Nephron (organoid): Measurements from ENCODE around the gene INS.
A peak's percentile ranks its signal among the peaks of the same experiment; 100 is the strongest.

Experiments used
- H3K27ac Mint-ChIP-seq, 3 experiments: 2 replicates each; pipeline ENCODE4 v1.8.0; 2020; ENCODE audit warnings: mixed read lengths in 3 of 3, mild to moderate bottlenecking in 2 of 3, moderate library complexity in 1 of 3
- H3K27me3 Mint-ChIP-seq: 2 replicates; pipeline ENCODE4 v1.8.0; 2021; ENCODE audit warnings: low read depth, mild to moderate bottlenecking, moderate library complexity, mixed read lengths
- H3K36me3 Mint-ChIP-seq: 2 replicates; pipeline ENCODE4 v1.8.0; 2020; ENCODE audit warnings: low read depth, mixed read lengths
- H3K4me1 Mint-ChIP-seq: 2 replicates; pipeline ENCODE4 v1.8.0; 2020; ENCODE audit warnings: mixed read lengths
- H3K4me3 Mint-ChIP-seq, 3 experiments: 2 replicates each; pipeline ENCODE4 v1.8.0; 2020; ENCODE audit warnings: mild to moderate bottlenecking in 3 of 3, mixed read lengths in 3 of 3, moderate library complexity in 2 of 3
- H3K9me3 Mint-ChIP-seq: 2 replicates; pipeline ENCODE4 v1.8.0; 2020; ENCODE audit warnings: mixed read lengths
- TF ChIP-seq, protein P1 (sequence below), 3 experiments: fragments of 200-600 bp; sonication (generic); IDR thresholded peaks; one replicate each; pipeline ENCODE4 v1.5.0; 2021; ENCODE audit warnings: antibody characterized with exemption in 3 of 3; ENCODE audit not compliant: unreplicated experiment in 3 of 3

Gene INS

DNA sequence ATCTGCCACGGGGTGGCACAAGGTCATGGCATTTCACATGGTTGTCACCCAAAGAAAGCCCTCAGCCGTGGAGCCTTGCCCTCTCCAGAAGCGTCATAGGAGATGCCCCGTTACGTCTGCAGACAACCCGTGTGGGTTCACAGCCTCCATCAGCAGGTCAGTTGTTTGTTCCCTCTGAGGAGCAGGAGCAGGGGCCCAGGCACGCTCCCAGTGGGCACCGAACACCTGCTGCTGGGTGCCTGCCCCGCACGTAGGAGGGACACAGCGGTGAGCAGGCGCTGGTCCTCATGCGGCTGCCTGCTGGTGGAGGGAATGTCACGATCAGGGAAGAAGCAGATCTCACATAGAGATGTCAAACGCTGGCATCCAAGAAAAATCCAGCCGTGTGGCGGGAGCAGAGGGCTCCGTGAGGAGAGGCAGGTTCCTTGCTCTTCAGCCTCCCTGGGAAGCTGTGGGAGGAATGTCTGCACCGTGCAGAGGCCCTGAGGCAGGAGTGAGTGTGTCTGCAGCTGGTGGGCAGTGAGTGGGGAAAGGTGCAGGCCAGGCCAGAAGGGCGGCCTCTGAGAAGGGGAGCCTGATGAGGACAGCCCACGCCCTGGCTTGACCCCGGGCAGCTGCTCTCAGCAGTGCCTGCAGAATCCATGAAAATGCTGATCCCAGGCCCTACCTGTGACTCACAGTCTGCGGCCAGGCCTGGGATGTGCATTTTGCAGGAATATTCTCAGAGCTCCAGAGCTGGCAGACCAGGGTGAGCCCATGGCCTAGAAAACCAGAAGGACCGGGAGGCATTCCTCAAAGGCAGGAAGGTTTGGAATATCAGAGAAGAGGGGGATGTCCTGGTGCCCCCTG is 47.0 kb upstream of the INS start:
- H3K9me3 Mint-ChIP-seq = no peaks in the 10 kb centered on the region
- H3K4me3 Mint-ChIP-seq = no peak overlapping the region
- peak overlapping the region in 2 of 3 experiments; percentile 40 to 47 for H3K27ac Mint-ChIP-seq
- TF ChIP-seq, protein P1, sequence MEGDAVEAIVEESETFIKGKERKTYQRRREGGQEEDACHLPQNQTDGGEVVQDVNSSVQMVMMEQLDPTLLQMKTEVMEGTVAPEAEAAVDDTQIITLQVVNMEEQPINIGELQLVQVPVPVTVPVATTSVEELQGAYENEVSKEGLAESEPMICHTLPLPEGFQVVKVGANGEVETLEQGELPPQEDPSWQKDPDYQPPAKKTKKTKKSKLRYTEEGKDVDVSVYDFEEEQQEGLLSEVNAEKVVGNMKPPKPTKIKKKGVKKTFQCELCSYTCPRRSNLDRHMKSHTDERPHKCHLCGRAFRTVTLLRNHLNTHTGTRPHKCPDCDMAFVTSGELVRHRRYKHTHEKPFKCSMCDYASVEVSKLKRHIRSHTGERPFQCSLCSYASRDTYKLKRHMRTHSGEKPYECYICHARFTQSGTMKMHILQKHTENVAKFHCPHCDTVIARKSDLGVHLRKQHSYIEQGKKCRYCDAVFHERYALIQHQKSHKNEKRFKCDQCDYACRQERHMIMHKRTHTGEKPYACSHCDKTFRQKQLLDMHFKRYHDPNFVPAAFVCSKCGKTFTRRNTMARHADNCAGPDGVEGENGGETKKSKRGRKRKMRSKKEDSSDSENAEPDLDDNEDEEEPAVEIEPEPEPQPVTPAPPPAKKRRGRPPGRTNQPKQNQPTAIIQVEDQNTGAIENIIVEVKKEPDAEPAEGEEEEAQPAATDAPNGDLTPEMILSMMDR (IDR thresholded peaks at IDR 0.05; ENCODE audit: unreplicated experiment in 3 of 3) = no peak
- H3K4me1 Mint-ChIP-seq = peaks cover 30% of the 10 kb centered on the region
- peaks cover 12% of the 10 kb centered on the region for H3K27me3 Mint-ChIP-seq
- no peaks in the 10 kb centered on the region for H3K36me3 Mint-ChIP-seq

DNA sequence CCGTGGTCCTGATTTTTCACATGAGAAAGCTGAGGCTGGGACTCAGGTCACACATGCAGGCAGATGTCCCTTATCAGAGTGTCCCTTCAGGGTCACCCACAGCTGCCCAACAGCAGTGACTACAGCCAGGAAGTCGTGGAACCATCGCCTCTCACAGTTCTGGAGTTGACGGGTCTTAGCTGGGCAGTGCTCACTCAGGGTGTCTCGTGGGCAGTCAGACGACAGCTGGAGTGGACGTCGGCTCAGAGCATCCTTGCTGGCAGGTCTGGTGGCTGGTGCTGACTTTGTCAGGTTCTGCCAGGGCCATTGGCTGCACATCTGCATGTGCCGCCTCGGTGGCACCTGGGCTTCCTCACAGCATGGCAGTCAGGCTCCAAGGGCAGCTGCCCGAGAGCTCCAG is 46.2 kb upstream of the INS start:
- Mint-ChIP-seq H3K4me1 (peaks cover 23% of the 10 kb centered on the region), H3K9me3 (no peaks in the 10 kb centered on the region), H3K4me3 (no peak overlapping the region), H3K27ac (no peak overlapping the region), H3K36me3 (no peaks in the 10 kb centered on the region), H3K27me3 (peaks cover 12% of the 10 kb centered on the region)
- TF ChIP-seq, protein P1 (IDR thresholded peaks at IDR 0.05; ENCODE audit: unreplicated experiment in 3 of 3) = no peak

DNA sequence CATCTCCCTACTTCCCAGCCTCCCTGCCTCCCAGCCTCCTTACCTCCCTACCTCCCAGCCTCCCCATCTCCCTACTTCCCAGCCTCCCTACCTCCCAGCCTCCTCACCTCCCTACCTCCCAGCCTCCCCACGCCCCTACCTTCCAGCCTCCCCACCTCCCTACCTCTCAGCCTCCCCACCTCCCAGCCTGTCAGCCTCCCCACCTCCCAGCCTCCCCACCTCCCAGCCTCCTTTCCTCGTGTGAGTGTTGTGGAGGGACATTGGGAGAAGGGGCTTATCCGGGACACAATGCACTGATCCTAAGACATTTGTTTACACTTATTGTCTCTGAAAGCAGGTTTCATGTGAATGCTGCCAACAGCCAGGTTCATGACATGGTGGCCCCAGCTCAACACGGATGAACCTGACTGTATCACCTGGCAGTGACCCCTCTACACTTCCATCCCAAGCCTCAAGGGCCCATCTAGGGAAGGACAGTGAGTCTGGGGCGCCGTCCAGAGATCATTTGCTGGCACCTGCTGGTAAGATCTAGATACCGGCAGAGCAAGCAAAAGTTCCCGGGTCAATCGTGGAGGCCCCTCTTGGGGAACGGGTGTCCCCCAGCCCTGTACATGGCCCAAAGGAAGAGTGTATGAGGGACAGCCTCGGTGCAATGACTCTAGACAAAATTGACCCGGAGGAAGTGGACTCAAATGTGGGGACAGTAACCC is 45.1 kb upstream of the INS start:
- Mint-ChIP-seq H3K27me3 (peaks cover 13% of the 10 kb centered on the region), H3K4me1 (peaks cover 15% of the 10 kb centered on the region), H3K27ac (no peak overlapping the region), H3K9me3 (peaks cover 2% of the 10 kb centered on the region), H3K4me3 (no peak overlapping the region), H3K36me3 (no peaks in the 10 kb centered on the region)
- TF ChIP-seq, protein P1 (IDR thresholded peaks at IDR 0.05; ENCODE audit: unreplicated experiment in 3 of 3) = no peak

DNA sequence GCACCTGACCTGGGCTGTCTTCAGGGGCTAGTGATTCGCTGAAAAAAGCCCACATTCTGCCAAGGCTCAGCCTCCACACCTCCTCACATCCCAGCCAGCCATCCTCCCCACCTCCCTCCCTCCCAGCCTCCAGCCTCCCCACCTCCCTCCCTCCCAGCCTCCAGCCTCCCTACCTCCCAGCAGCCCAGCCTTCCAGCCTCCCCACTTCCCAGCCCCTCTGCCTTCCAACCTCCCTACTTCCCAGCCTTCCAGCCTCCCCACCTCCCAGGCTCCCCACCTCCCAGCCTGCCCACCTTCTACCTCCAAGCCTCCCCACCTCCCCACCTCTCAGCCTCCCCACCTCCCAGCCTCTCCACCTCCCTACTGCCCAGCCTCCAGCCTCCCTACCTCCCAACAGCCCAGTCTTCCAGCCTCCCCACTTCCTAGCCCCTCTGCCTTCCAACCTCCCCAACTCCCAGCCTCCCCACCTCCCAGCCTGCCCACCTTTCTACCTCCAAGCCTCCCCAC is 44.3 kb upstream of the INS start:
- H3K27ac Mint-ChIP-seq = no peak overlapping the region
- H3K4me3 Mint-ChIP-seq = no peak overlapping the region
- H3K9me3 Mint-ChIP-seq = peaks cover 5% of the 10 kb centered on the region
- peaks cover 16% of the 10 kb centered on the region for H3K27me3 Mint-ChIP-seq
- TF ChIP-seq, protein P1 (IDR thresholded peaks at IDR 0.05; ENCODE audit: unreplicated experiment in 3 of 3) = no peak
- no peaks in the 10 kb centered on the region for H3K36me3 Mint-ChIP-seq
- peaks cover 8% of the 10 kb centered on the region for H3K4me1 Mint-ChIP-seq

DNA sequence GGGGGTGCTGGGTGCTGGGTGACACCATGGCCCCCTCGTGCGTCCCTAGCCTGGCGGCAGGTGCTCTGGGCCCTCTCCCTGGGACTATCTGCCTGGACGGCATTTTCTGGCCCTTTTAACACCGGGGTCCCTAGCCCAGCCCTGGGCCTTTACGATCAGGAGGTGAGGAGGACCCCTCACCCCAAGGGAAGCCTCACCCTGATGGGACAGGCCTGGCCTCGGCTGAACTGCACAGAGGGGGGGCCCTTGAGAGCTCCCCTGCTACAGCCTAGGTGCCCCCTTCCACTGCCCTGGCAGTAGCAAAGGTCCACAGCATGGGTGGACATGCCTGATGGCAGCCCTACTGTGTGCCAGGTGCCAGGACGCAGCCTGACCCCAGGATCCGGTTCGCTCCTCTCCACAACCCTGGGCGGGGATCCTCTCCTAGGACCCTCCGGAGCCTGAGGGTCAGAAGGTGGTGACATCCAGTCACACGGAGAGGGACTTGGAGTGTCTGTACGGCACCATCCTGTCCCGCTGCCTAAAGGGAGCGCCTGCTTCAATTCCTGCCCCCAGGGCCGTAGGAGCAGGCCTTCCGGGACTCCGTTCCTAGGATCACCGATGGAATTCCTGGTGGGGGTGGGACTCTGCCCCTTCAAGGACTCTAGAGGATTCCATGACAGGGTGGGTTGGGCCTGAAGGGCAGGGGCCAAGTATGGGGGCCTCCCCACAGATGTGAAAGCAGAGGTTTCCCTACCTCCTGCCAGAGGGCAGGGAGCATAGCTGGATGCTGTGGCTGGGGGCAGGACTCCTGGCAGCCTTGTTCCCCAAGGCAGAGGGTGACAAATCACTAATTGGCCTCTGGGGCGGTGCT is 43.6 kb upstream of the INS start:
- H3K27ac Mint-ChIP-seq = no peak overlapping the region
- peaks cover 5% of the 10 kb centered on the region for H3K9me3 Mint-ChIP-seq
- no peak overlapping the region for H3K4me3 Mint-ChIP-seq
- no peaks in the 10 kb centered on the region for H3K36me3 Mint-ChIP-seq
- TF ChIP-seq, protein P1 (IDR thresholded peaks at IDR 0.05; ENCODE audit: unreplicated experiment in 3 of 3) = no peak
- H3K27me3 Mint-ChIP-seq = peaks cover 16% of the 10 kb centered on the region
- peaks cover 8% of the 10 kb centered on the region for H3K4me1 Mint-ChIP-seq
